Middle frontal gyrus (tissue), 1 donor: ENCODE results near the gene TOMM40.
"Not testable (repeated sequence)": the region's sequence is repeated elsewhere in the genome, so short reads cannot be mapped to it uniquely, and the experiment has no call there.

ENCODE experiments used
- DNase-seq: peaks from one replicate; pipeline ENCODE4 v3.0.0-alpha.2; 2015; ENCODE audit warnings: low spot score; ENCODE audit errors: extremely low spot score

TOMM40 gene

GRCh38 chr19:44897835-44898234, 6.8 kb downstream of the TOMM40 start:
- DNase-seq, result no peak

- no peak for DNase-seq
Observed at GRCh38 chr19:44900328-44901244, 9.5 kb downstream of the TOMM40 start.

- no peak for DNase-seq
Observed at GRCh38 chr19:44903216-44903601, 12.2 kb downstream of the TOMM40 start.

GRCh38 chr19:44903602-44904425, 12.8 kb downstream of the TOMM40 start:
- DNase-seq, result peak; percentile 13

GRCh38 chr19:44904426-44904994, 13.5 kb downstream of the TOMM40 start:
- DNase-seq, result no peak

- no peak for DNase-seq
Observed at GRCh38 chr19:44905437-44906160, 14.5 kb downstream of the TOMM40 start, which contains the start of gene APOE. APOE (plus strand) TSS chr19:44905796; CDS start chr19:44906625, 829 bp downstream.

- DNase-seq, result no peak
Observed at GRCh38 chr19:44907613-44908012, 16.6 kb downstream of the TOMM40 start.

- DNase-seq, result no peak
Observed at GRCh38 chr19:44908074-44908835, 17.2 kb downstream of the TOMM40 start.

- no peak for DNase-seq
Observed at GRCh38 chr19:44908836-44909261, 17.8 kb downstream of the TOMM40 start.

GRCh38 chr19:44909775-44910174, 18.7 kb downstream of the TOMM40 start:
- DNase-seq, result no peak

GRCh38 chr19:44911896-44912295, 20.8 kb downstream of the TOMM40 start:
- DNase-seq, result not testable (repeated sequence)

- DNase-seq, result peak; percentile 65
Observed at GRCh38 chr19:44912854-44913253, 21.8 kb downstream of the TOMM40 start.

GRCh38 chr19:44913512-44914432, 22.7 kb downstream of the TOMM40 start:
- DNase-seq, result not testable (repeated sequence)

GRCh38 chr19:44914433-44915206, 23.6 kb downstream of the TOMM40 start, which contains the start of gene APOC1:
APOC1 (plus strand) TSS chr19:44914608; CDS start chr19:44914892, 284 bp downstream.
- peak; percentile 70 for DNase-seq

GRCh38 chr19:44924243-44924725, 33.2 kb downstream of the TOMM40 start:
- no peak for DNase-seq

- peak; percentile 72 for DNase-seq
Observed at GRCh38 chr19:44925114-44925891, 34.2 kb downstream of the TOMM40 start.
